G401 (cell line): Measurements from ENCODE around the gene SHLD1. TPM values are rescaled to one million over a fixed set of nuclear protein-coding genes. Genes with fewer than 3 reads are reported as not detected.
"Not testable (repeated sequence)": the region's sequence is repeated elsewhere in the genome, so short reads cannot be mapped to it uniquely, and the experiment has no call there.

Experiments used
- DNase-seq: peaks from one replicate; pipeline ENCODE4 v3.0.0-alpha.2; 2015; ENCODE audit warnings: low spot score
- in situ Hi-C: cut with HindIII; loops from 2 replicates; pipeline ENCODE4 v1.10.0; 2016; ENCODE audit warnings: low sequenced_read_pairs, mixed read lengths
- total RNA-seq: library from RNA; depleted of rRNA; stranded (reverse); fragments of >200 nt; shearing (Covaris generic); gene quantifications from 2 replicates; pipeline ENCODE4 v1.2.3, GENCODE V29; 2014

SHLD1 gene
- total RNA-seq, 1 experiment from 2014 or later: 3.2 TPM

- no peak for DNase-seq
- in situ Hi-C loops: no loop called here
These were observed 22.5 kb downstream of the SHLD1 start for GRCh38 chr20:5772704-5773103.

- in situ Hi-C loops: no loop called here
- DNase-seq: no peak
These were observed 23.4 kb downstream of the SHLD1 start for GRCh38 chr20:5773589-5773988.

- no peak for DNase-seq
- in situ Hi-C loops: no loop called here
These were observed 25.9 kb downstream of the SHLD1 start for GRCh38 chr20:5776077-5776476.

GRCh38 chr20:5779071-5779900 is 29.1 kb downstream of the SHLD1 start:
- DNase-seq: no peak
- in situ Hi-C loops: no loop called here

- in situ Hi-C loops: no loop called here
- DNase-seq: no peak
These were observed 30.6 kb downstream of the SHLD1 start for GRCh38 chr20:5780846-5781217.

GRCh38 chr20:5781367-5781766 is 31.2 kb downstream of the SHLD1 start:
- DNase-seq, in situ Hi-C loops: not testable (repeated sequence)

GRCh38 chr20:5781798-5782750 is 31.9 kb downstream of the SHLD1 start:
- no peak for DNase-seq
- in situ Hi-C loops: no loop called here

- in situ Hi-C loops: no loop called here
- DNase-seq: no peak
These were observed 34.5 kb downstream of the SHLD1 start for GRCh38 chr20:5784735-5785134.

GRCh38 chr20:5785146-5785545 is 34.9 kb downstream of the SHLD1 start:
- DNase-seq: no peak
- in situ Hi-C loops: no loop called here

GRCh38 chr20:5786930-5787795 is 37.0 kb downstream of the SHLD1 start:
- in situ Hi-C loops: no loop called here

GRCh38 chr20:5787796-5788165 is 37.6 kb downstream of the SHLD1 start:
- in situ Hi-C loops: no loop called here
- DNase-seq: no peak

More at GRCh38 chr20:5786930-5787795, 37.0 kb downstream of the SHLD1 start:
- no peak for DNase-seq

- in situ Hi-C loops: no loop called here
- DNase-seq: peak; percentile 93
These were observed 38.2 kb downstream of the SHLD1 start for GRCh38 chr20:5788385-5788895.

- in situ Hi-C loops: no loop called here
- DNase-seq: no peak
These were observed 39.6 kb downstream of the SHLD1 start for GRCh38 chr20:5789827-5790226.

GRCh38 chr20:5793916-5794315 is 43.7 kb downstream of the SHLD1 start:
- no peak for DNase-seq
- in situ Hi-C loops: no loop called here

GRCh38 chr20:5796331-5797040 is 46.3 kb downstream of the SHLD1 start:
- in situ Hi-C loops: no loop called here
- no peak for DNase-seq

- DNase-seq: no peak
- in situ Hi-C loops: no loop called here
These were observed 47.0 kb downstream of the SHLD1 start for GRCh38 chr20:5797165-5797564.

GRCh38 chr20:5797843-5798462 is 47.8 kb downstream of the SHLD1 start:
- in situ Hi-C loops: no loop called here
- DNase-seq: no peak

- DNase-seq, in situ Hi-C loops: not testable (repeated sequence)
These were observed 53.6 kb downstream of the SHLD1 start for GRCh38 chr20:5803754-5804303.
